K562 (cell line): ENCODE data around the gene GLB1L2. TPM values are rescaled to one million over a fixed set of nuclear protein-coding genes. Genes with fewer than 3 reads are reported as not detected.

Experiments used
- ATAC-seq: fragments of 200-7000 bp; cut with Tn5 transposase; 3 replicates; pipeline ENCODE4 v1.9.1; 2020; ENCODE audit warnings: moderate library complexity
- BruUV-seq: library from RNA; stranded (reverse); fragments of 400-500 nt; replicated peaks from 2 replicates; lab custom pipeline; 2021; lab: Mats Ljungman, UMichigan
- CTCF ChIA-PET: fragments of 300-600 bp; formaldehyde crosslinking; extraction: SDS; loops from one replicate; lab custom pipeline; 2021; ENCODE audit warnings: low intra/inter-chr PET ratio; lab: Yijun Ruan, JAX
- POLR2A ChIA-PET: fragments of 300-600, 350-650 bp; sonication (Branson Sonifier 250); formaldehyde crosslinking; extraction: SDS; loops from one replicate; lab custom pipeline; 2021; ENCODE audit warnings: antibody characterized with exemption, inconsistent platforms; lab: Yijun Ruan, JAX
- DNase-seq, 4 experiments: peaks; one replicate each; pipeline versions ENCODE4 v3.0.0 to v3.0.0-alpha.2; 2011 to 2018; ENCODE audit warnings: low spot score in 3 of 4, mixed read lengths in 3 of 4; ENCODE audit errors: extremely low read depth in 1 of 4
- FAIRE-seq: peaks from 2 replicates; lab custom pipeline; 2011; peaks lifted over from hg19 to GRCh38; lab: Jason Lieb, UNC
- H2AFZ ChIP-seq: 2 replicates; pipeline ENCODE4 v1.6.0; 2011; ENCODE audit warnings: low read depth, low read length, control low read depth, inconsistent platforms
- H3K27ac ChIP-seq: fragments of 200-600 bp; 3 replicates; pipeline ENCODE4 v1.8.0; 2011; ENCODE audit warnings: low read depth, mild to moderate bottlenecking, control low read depth, inconsistent platforms, low read length, moderate library complexity, mixed read lengths; ENCODE audit errors: extremely low read depth
- H3K27me3 ChIP-seq, 2 experiments: fragments of 300-600 bp in 1 of 2; 2 replicates in 1 of 2; 3 replicates in 1 of 2; pipeline versions ENCODE4 v1.6.0 to v1.8.0; 2011; ENCODE audit warnings: inconsistent platforms in 2 of 2, low read length in 2 of 2, mild to moderate bottlenecking in 1 of 2, mixed read lengths in 1 of 2, moderate library complexity in 1 of 2; ENCODE audit not compliant: control insufficient read depth in 2 of 2, insufficient read depth in 2 of 2
- H3K36me3 ChIP-seq: fragments of 300-600 bp; 3 replicates; pipeline ENCODE4 v1.8.0; 2011; ENCODE audit warnings: mild to moderate bottlenecking, low read length, inconsistent platforms; ENCODE audit not compliant: control insufficient read depth, insufficient read depth
- H3K4me1 ChIP-seq, 2 experiments: fragments of 200-600 bp in 1 of 2; replicated peaks in 1 of 2; 2 replicates in 1 of 2; 3 replicates in 1 of 2; pipeline versions ENCODE4 v1.5.1 to v1.8.0; 2011; ENCODE audit warnings: inconsistent platforms in 2 of 2, low read length in 2 of 2, mild to moderate bottlenecking in 1 of 2, mixed read lengths in 1 of 2, moderate library complexity in 1 of 2; ENCODE audit not compliant: control insufficient read depth in 2 of 2, insufficient read depth in 2 of 2
- H3K4me2 ChIP-seq: 2 replicates; pipeline ENCODE4 v1.6.1; 2011; ENCODE audit warnings: low read length, control low read depth, inconsistent platforms, mixed read lengths; ENCODE audit not compliant: insufficient read depth
- H3K4me3 ChIP-seq: fragments of 200-600 bp; sonication (generic), shearing (Covaris generic); 2 replicates; pipeline ENCODE4 v1.5.1; 2016; ENCODE audit warnings: control low read depth, inconsistent platforms
- H3K79me2 ChIP-seq: fragments of 200-600 bp; 3 replicates; pipeline ENCODE4 v1.8.0; 2011; ENCODE audit warnings: low read length, inconsistent platforms; ENCODE audit not compliant: control insufficient read depth, insufficient read depth
- H3K9ac ChIP-seq, 2 experiments: 2 replicates each; pipeline versions ENCODE4 v1.6.0 to v1.6.1; 2011; ENCODE audit warnings: low read depth in 2 of 2, low read length in 2 of 2, control low read depth in 1 of 2, inconsistent platforms in 1 of 2, mild to moderate bottlenecking in 1 of 2, mixed read lengths in 1 of 2; ENCODE audit not compliant: insufficient read depth in 1 of 2
- H3K9me1 ChIP-seq: one replicate; pipeline ENCODE4 v1.6.0; 2011; ENCODE audit warnings: inconsistent platforms, mild to moderate bottlenecking, low read length, moderate library complexity; ENCODE audit not compliant: control insufficient read depth, insufficient read depth
- H3K9me3 ChIP-seq: replicated peaks from 2 replicates; pipeline ENCODE4 v1.5.1; 2011; ENCODE audit warnings: low read depth, low read length, inconsistent platforms; ENCODE audit not compliant: control insufficient read depth, insufficient read depth
- H4K20me1 ChIP-seq: replicated peaks from 2 replicates; pipeline ENCODE4 v1.6.1; 2011; ENCODE audit warnings: low read length, inconsistent platforms, mixed read lengths; ENCODE audit not compliant: control insufficient read depth, insufficient read depth
- MTA2 ChIP-seq: fragments of 450-650 bp; IDR thresholded peaks from 2 replicates; pipeline ENCODE4 v1.6.1; 2016; ENCODE audit warnings: low read depth
- NONO ChIP-seq, 2 experiments: fragments of 200-400 bp in 1 of 2; fragments of 450-650 bp in 1 of 2; formaldehyde crosslinking in 1 of 2; IDR thresholded peaks; 2 replicates each; pipeline ENCODE4 v1.6.1; 2017; ENCODE audit warnings: low read depth in 2 of 2, mild to moderate bottlenecking in 2 of 2, moderate library complexity in 2 of 2, low read length in 1 of 2
- RBM15 ChIP-seq: fragments of 200-400 bp; formaldehyde crosslinking; IDR thresholded peaks from 2 replicates; pipeline ENCODE4 v1.6.1; 2018; ENCODE audit warnings: mild to moderate bottlenecking, low read length, moderate library complexity; ENCODE audit not compliant: insufficient read depth
- SMARCA5 ChIP-seq: fragments of 450-650 bp; IDR thresholded peaks from 2 replicates; pipeline ENCODE4 v1.6.1; 2016
- TSC22D4 ChIP-seq: fragments of 450-650 bp; IDR thresholded peaks from 2 replicates; pipeline ENCODE4 v1.6.1; 2016; ENCODE audit warnings: missing genetic modification characterization, missing biosample characterization, control low read depth
- ZNF133 ChIP-seq: fragments of 250-450 bp; sonication (Bioruptor Pico); IDR thresholded peaks from 2 replicates; pipeline ENCODE4 v1.4.0; 2020; ENCODE audit warnings: mild to moderate bottlenecking
- WGBS: fragments of 100-300 bp; shearing (Covaris generic); methylation state at CpG from one replicate; pipeline ENCODE4 v1.1.6; 2016; ENCODE audit warnings: low coverage, mixed read lengths; ENCODE audit not compliant: insufficient coverage; ENCODE audit errors: missing lambda C conversion rate; 5-methylcytosine and 5-hydroxymethylcytosine counted together
- in situ Hi-C: fragments of 300-500 bp; cut with MboI; formaldehyde crosslinking; loops from 4 replicates; pipeline ENCODE4 v1.15.0; 2018; ENCODE audit warnings: inconsistent platforms, mixed read lengths
- intact Hi-C: fragments of 100-400 bp; cut with micrococcal nuclease; formaldehyde crosslinking; loops from 2 replicates; pipeline ENCODE4 v1.14.2; 2022
- polyA plus RNA-seq, 8 experiments: library from polyadenylated mRNA; depleted of rRNA in 4 of 8; stranded (reverse) in 5 of 8; unstranded in 3 of 8; fragments of >200 nt; fragmentation: Nextera tagmentation in 2 of 8; fragmentation: Illumina TruSeq in 1 of 8; extraction: Ambion mirVana in 2 of 8; extraction: Trizol in 1 of 8; gene quantifications; 2 replicates each; pipeline versions ENCODE4 v1.2.1 to v1.2.3, GENCODE V29; 2011 to 2014; ENCODE audit warnings: inconsistent platforms in 1 of 8, missing spikeins in 1 of 8
- total RNA-seq, 7 experiments: library from RNA; depleted of rRNA in 6 of 7; stranded (reverse); fragments of >200 nt in 6 of 7; fragmentation: Illumina TruSeq in 2 of 7; extraction: Trizol in 2 of 7; gene quantifications; 2 replicates each; pipeline versions ENCODE4 v1.2.1 to v1.2.3, GENCODE V29; 2011 to 2021; ENCODE audit warnings: low replicate concordance in 1 of 7

GLB1L2 gene
- total and polyA plus RNA-seq, 9 of the 15 experiments (the other 6 are each of a cell fraction or from before 2014, with no cell fraction given): 0.84 to 21.4 (median 13.8) TPM

GRCh38 chr11:134416726-134417125, 84.9 kb downstream of the GLB1L2 start:
- no peak for DNase-seq
- no TSS peak for BruUV-seq
- no peak overlapping the region for H2AFZ ChIP-seq
- H3K4me2 ChIP-seq: no peak overlapping the region
- intact Hi-C loops (no loop called here), in situ Hi-C loops (no loop called here)
- no peak overlapping the region for H3K4me3 ChIP-seq
- TF ChIP-seq SMARCA5 (no peak), RBM15 (no peak), MTA2 (no peak), TSC22D4 (no peak), NONO (IDR thresholded peaks at IDR 0.05; ENCODE audit: low read depth in 2 of 2, low read length in 1 of 2) (no peak), ZNF133 (no peak)
- no peaks in the 10 kb centered on the region for H3K79me2 ChIP-seq
- 2% methylated on average over 10 of the region's 10 CpGs for WGBS
- peaks cover 3% of the 10 kb centered on the region for H3K9me1 ChIP-seq
- H3K27ac ChIP-seq: no peak overlapping the region
- no peaks in the 10 kb centered on the region for H3K9me3 ChIP-seq
- H4K20me1 ChIP-seq: peaks cover 19% of the 10 kb centered on the region
- no peak overlapping the region for H3K9ac ChIP-seq
- FAIRE-seq: no peak
- H3K4me1 ChIP-seq: peaks cover 0 to 5% of the 10 kb centered on the region in 2 experiments; a peak in 1 of 5 replicates
- ATAC-seq: no peak
- POLR2A ChIA-PET: interaction anchor here (0.6 to 0.7 kb wide), 2 partner anchors 19 to 470 kb away, joined by 3 read pairs; no protein-coding TSS in a partner anchor
- no peaks in the 10 kb centered on the region for H3K36me3 ChIP-seq
- peaks cover 17 to 65% of the 10 kb centered on the region in 2 experiments; a peak in 4 of 5 replicates for H3K27me3 ChIP-seq
- CTCF ChIA-PET: no interaction called here
